Measurements from ENCODE around the gene DLL1. TPM values are rescaled to one million over a fixed set of nuclear protein-coding genes. Genes with fewer than 3 reads are reported as not detected.

DLL1 gene
- total RNA-seq, 1 experiment from 2014 or later = 2.7 TPM

DNA sequence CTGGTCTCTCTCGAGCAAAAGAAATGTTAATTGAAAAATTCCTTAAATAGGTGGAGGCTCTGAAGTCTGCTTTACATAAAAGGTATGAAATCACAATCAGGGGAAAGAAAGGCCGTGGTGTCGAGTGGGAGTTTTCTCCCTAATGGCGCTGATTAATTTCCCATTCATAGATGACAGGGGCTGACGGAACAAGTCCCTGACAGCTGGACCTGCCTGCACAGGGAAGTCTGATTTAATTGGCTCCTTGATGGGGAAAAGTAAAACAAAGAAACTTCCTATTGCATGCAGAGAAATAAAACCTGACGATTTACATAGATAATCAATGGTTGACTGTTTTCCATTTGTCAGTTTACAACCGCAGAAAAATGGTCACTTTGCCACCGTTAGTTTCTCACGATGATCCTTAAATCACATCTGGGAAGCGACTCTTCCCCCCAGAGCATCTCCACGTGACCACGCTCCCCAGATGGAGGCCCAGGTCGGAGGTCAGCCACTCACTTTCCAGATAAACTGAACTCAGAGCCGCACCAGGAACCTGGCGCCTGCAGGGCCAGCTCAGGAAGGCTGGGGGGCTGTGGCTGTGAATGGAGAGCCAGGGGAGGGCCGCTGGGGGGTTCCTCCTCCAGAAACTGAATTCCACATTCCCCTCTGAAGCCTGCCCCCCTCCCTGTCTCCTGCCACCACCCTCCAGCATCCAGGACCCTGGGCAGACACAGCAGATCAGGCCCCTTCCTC, 55.3 kb downstream of the DLL1 start:
- no peak for DNase-seq
- no peaks in the 10 kb centered on the region for H3K9me3 ChIP-seq
- H3K27me3 ChIP-seq = no peaks in the 10 kb centered on the region
- H3K4me3 ChIP-seq = no peak overlapping the region
- H3K36me3 ChIP-seq = no peaks in the 10 kb centered on the region

DNA sequence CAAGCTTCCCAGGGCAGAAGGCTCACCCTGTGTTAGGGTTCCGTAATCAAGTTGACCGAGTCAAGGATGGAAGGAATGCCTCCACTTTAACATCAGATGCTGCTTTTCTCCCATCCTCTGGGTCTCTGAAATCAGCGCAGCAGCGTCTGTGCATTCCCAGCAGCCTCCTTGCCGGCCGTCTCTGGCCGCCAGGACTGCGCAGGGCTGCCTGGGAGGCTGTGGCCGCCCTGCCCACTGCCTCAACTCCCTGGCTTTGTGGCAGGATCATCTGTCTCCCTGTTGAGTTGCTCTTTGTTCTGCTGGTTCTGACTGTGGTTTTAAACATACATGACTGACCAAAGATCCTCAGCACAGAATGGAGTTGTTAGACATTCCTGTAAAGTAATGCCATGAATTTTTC, 56.5 kb downstream of the DLL1 start:
- DNase-seq = no peak
- H3K36me3 ChIP-seq = no peaks in the 10 kb centered on the region
- no peaks in the 10 kb centered on the region for H3K27me3 ChIP-seq
- H3K4me3 ChIP-seq = no peak overlapping the region
- no peaks in the 10 kb centered on the region for H3K9me3 ChIP-seq

DNA sequence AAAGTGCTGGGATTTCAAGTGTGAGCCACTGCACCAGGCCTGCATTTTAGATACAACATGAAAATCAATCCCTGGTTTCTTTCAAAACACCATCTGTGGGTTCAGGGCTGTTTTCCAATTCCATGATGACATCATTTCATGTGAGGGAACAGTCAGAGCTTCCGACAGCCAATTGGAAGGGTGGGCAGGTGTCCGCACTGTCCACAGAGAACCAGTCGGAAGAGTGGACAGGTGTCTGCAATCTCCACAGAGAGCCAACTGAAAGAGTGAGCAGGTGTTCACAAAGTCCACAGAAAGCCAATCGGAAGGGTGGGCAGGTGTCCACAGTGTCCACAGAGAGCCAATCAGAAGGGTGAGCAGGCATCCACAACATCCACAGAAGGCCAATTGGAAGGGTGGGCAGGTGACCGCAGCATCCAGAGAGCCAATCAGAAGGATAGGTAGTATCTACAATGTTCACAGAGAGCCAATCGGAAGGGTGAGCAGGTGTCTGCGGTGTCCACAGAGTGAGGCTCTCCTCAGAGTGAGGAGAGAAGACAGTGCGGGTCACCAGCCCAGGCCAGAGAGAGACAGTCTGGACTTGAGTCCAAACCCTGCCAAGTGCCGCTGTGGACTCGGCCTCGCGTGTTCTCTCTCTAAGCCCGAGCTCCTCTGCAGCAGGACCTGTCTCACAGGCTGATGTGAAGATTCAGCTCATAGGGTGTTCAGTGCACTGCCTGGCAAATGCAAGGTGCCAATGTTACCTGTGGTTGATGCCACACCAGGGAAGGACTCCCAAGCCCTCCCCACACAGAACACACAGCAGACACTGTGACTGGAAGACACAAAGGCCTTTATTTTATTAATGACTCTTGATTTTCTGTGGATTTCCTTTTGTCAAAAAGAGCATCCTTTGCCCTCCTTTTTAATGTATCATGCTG, 57.3 kb downstream of the DLL1 start:
- Histone ChIP-seq H3K4me3 (no peak overlapping the region), H3K36me3 (no peaks in the 10 kb centered on the region), H3K9me3 (no peaks in the 10 kb centered on the region), H3K27me3 (no peaks in the 10 kb centered on the region)
- no peak for DNase-seq

Other genes with a start within 250 kb of the DLL1 start
- gene FAM120B, start 15.7 kb upstream of the DLL1 start, total RNA-seq (2014; rRNA removed; shearing (Covaris generic); ENCODE audit: low replicate concordance) = 11.5 and 14.3 TPM in 2 replicates

Measured in MG63 (cell line).